SKM-1 (cell line): ENCODE measurements around the gene RHCG.

Experiments used
- DNase-seq: peaks from one replicate; lab custom pipeline; 2025; ENCODE audit not compliant: unreplicated experiment; lab: John Stamatoyannopoulos, UW

RHCG gene

GRCh38 chr15:89446255-89446891, 50.0 kb downstream of the RHCG start:
- no peak for DNase-seq

- no peak for DNase-seq
These were observed 50.9 kb downstream of the RHCG start for GRCh38 chr15:89445518-89445917.

DNA sequence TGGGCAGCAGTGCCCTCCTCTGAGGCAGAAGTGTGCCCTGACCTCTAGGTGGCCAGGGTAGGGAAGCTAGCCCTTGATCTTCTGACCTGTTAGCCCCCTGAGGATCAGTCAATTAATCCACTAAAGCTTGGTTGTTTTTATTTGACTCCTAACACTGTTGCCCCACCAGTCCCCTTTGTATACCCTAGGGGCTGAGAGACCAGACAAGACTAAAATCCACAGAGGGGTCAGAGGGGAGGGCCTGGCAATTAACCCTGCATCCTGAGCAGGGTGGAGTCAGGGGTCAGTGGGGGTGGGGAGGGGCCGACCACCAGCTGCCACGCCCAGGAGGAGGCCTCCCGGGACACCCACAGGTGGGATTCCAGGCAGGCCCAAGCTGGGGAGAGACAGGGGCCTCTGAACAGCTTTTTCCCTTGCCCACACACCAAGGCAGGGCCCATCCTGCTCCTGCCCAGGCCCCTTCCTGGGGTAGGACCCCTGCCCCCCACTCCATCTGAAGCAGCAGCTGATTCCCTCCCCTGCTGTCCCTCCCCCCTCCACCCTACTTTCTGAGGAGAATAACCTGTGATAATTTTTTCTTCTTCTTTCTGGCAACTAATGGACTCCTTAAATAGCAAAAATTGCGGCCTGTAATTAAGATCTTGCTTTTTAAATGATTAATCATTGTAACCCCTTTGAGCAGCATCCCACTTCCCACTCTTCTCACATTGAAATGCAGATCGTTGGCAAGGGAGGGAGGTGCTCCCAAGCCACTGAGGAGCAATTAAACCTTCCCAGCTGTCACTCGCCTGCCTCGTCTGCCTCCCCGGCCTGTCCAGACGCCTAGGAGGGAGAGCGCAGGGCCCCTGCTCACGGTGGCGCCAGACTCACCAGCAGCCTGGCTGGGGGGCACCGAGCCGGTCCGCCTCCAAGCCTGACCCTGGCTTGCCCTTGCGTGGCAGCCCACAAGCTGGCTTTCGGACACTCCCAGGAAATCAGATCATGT, 51.9 kb downstream of the RHCG start:
- DNase-seq = no peak

DNA sequence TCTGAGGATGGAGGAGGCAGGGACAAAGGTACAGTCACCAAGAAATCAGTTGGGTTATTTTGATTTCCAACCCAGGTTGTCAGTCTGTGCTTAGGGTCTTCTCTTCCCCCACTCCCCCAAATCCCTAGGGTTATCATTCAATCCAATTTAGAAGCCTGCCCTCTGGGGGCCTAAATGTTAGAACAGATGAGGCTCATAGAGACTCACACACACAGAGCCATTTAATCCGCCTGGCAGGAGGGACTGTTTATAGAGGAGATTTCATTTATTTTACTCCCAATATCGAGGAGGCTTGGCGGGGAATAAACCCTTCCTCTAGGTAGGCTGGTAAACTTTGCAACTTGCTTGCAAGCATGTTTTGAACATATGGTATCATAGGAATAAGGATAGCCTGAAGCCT, 52.8 kb downstream of the RHCG start:
- no peak for DNase-seq

- peak; percentile 15 for DNase-seq
These were observed 53.6 kb downstream of the RHCG start for GRCh38 chr15:89442671-89443307.

DNA sequence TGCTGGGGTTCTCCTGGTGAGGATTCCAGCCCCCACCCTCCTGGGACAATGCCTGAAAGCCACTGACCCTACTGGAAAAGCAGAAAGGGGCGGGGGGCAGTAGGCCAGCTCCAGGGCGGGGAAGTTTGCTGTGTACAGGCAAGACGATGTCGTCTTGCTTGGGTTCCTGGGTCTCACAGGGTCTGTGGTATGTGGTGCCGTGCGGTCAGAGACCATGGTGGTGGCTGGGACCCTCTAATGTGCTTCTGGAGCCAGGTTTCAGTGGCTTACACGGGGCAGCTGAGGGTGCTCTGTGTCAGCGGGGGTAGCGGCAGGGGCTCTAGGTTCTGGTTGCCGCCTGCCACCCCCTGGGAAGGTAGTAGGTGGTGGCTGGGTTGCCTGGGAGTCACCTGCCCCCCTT, 54.2 kb downstream of the RHCG start:
- no peak for DNase-seq

GRCh38 chr15:89441295-89441812, 55.0 kb downstream of the RHCG start:
- DNase-seq = peak; percentile 53

DNA sequence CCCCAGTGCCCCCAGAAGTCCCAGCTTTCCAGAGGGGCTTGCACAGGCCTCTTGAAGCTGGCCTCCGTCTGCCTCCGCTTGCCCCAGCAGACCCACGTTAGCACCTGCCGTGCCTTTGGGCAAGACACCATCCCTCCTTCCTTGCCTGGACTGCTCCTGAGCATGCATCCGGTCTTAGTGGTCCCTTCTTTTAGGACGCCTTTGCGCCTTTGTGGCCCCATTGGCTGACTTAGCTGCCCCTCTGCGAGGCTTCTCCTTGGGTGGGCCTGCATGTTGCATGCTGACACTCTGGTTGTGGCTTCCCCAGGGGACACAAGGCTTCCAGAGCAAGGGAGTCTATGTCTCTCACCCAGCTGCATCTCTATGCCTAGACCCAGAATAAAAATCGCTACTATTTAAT, 56.6 kb downstream of the RHCG start:
- no peak for DNase-seq

DNA sequence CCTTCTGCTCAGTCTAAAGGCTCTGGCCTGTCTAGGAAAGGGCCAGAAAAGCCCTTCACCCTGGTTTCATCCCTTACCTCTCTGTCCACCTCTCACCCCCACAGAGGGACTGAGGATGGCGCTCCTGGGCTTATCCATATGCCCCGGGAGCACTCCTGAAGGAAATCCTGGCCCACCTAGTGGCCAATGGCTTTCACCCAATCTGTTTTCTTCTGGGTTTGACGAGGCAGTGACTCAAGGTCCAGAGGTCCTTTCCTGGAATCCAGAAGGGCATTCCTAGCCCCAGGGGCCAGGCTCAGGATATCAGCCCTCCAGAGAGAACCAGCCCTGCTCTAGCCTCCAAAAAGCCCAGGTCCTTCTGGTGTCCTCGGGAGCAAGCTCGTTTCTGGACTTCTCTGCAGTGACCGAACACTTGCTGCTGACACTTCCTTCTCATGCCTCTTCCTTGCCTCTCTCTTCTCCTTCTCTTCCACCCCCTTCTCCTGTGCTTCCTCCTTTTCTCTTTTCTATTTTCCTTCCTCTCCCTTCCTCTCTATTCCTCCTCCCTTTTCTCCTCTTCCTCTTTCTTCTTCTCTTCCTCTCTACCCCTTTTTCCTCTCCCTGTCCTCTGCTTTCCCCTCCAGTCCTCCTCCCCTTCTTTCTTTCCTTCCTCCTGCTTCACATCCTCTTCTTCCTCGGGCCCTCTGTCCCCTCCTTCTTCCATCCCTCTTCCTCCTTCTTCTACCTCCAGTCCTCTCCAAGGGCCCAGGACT, 59.6 kb downstream of the RHCG start:
- no peak for DNase-seq

GRCh38 chr15:89435362-89435761, 61.0 kb downstream of the RHCG start:
- DNase-seq = no peak

DNA sequence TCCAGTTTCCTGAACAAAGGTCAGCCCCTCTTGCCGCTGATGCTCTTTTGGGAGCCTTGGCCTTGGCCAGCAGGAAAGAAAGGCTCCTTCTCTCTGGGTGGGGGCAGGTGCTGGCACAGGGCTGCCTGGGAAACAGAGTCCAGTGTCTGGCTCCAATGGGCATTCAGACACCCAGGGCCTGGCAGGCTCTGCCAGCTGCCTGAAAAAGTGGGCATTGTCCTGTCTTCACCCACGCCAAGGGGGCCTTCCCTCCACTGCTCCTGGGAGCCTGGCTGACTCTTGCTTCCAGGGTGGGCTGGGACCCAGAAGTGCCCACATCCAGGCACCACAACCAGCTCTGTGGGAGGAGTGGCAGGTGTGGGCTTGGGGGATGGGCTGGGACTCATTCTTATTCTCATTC, 62.7 kb downstream of the RHCG start:
- no peak for DNase-seq

DNA sequence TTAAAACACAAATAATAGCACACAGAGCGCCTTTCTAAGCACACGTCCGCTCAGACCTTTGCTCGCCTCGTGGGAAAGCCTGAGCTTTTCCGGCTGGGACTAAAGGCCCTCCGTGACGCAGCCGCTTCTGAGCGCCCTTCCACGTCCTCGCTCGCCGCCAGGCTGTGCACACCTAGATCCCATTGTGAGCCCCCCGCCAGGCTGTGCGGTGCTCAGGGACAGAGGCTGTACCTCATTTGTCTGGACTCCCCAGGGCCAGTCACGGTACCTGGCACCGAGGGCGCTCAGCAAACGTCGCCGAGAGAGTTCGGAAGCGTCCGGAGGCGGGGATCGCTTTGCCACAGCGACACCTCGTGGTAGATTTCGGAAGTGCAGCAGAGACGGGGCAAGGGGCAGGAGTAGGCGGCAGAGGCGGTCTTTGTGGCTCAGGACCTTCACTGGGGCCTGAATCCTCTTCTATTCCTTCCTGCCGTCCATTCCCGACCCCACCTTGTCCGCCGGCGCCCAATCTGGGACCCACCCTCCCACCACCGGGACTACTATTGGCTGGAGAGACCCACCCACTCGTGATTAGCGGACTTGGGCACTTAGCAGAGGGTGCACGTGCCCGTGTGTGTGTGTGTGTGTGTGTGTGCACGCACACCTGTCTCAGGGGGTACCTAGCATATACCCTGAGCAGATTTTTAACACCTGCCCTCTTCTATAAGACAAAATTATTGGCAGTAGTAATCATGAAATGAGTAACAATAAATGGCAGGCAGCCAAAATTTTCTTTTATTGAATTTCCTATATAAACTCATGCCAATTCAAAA, 65.6 kb downstream of the RHCG start:
- DNase-seq = peak; percentile 66

DNA sequence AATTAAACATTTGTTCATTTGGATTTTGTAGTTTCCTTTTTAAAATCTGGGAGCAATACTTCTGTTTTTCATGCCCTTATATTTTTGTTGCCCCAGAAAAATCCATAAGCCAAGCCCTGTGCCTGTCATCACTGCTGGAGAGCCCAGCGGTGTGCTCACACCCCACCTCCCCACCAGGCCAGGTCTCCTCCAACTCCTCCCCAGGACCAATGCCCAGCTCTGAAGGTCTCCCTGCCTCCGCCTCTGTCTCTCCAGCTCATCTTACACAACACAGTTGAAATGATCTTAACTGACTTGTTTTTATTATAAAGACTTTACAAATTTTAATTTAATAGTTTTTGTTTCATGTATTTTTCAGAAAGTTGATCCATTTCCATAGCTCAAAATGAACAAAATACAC, 66.4 kb downstream of the RHCG start:
- no peak for DNase-seq

GRCh38 chr15:89429023-89429422, 67.4 kb downstream of the RHCG start:
- no peak for DNase-seq

DNA sequence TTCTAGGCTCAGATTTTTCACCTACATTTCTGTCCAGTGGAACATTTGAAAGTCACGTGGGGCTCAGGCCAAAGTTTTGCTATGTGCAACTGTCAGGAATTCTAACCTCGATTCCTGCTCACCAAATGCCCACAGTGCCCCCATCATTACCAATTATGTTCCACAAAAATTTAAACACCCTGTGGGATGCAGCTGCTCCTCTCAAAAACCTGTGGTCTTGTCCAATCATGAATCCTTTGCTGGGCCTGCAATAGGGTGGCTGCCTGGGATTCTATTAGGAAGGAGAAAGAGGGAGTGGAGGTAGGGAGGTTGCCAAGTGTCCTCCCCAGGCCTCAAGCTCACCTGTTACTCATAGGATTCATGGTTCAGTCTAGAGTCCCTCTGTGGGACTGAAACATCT, 68.1 kb downstream of the RHCG start:
- no peak for DNase-seq

GRCh38 chr15:89426500-89426899, 69.9 kb downstream of the RHCG start:
- no peak for DNase-seq

GRCh38 chr15:89423981-89424380, 72.4 kb downstream of the RHCG start:
- no peak for DNase-seq
